Right lobe of liver (tissue), 6 donors: Measurements from ENCODE around the gene TMEM37. TPM values are rescaled to one million over a fixed set of nuclear protein-coding genes. Genes with fewer than 3 reads are reported as not detected.

Source experiments
- ATAC-seq, 4 donors: fragments of 200-7000 bp; cut with Tn5 transposase; one replicate each; pipeline ENCODE4 v1.9.1; 2020; ENCODE audit warnings: mild to moderate bottlenecking in 4 of 4, moderate library complexity in 4 of 4
- DNase-seq, 3 donors: peaks; one replicate each; pipeline ENCODE4 v3.0.0-alpha.2; 2020
- H3K27ac ChIP-seq, 3 donors: fragments of 200-600 bp; one replicate each; pipeline ENCODE4 v1.8.0; 2022
- H3K27me3 ChIP-seq, 2 donors: fragments of 200-600 bp; one replicate each; pipeline ENCODE4 v1.8.0; 2022
- H3K36me3 ChIP-seq, 4 donors: fragments of 200-600 bp; sonication (generic) in 1 of 4; one replicate each; pipeline versions ENCODE4 v1.5.1 to v1.8.0; 2017 to 2022; ENCODE audit warnings: control low read depth in 1 of 4
- H3K4me1 ChIP-seq, 4 donors: fragments of 200-600 bp; sonication (generic) in 1 of 4; one replicate each; pipeline versions ENCODE4 v1.5.1 to v1.8.0; 2017 to 2022; ENCODE audit warnings: control low read depth in 1 of 4
- H3K4me3 ChIP-seq, 3 donors: fragments of 200-600 bp; one replicate each; pipeline ENCODE4 v1.8.0; 2022
- H3K9me3 ChIP-seq, 4 donors: fragments of 200-600 bp; sonication (generic) in 1 of 4; one replicate each; pipeline versions ENCODE4 v1.5.1 to v1.8.0; 2017 to 2022; ENCODE audit warnings: control low read depth in 1 of 4
- CTCF ChIP-seq, 4 donors: fragments of 200-600 bp in 3 of 4; fragments of 450-650 bp in 1 of 4; IDR thresholded peaks; one replicate each; pipeline versions ENCODE4 v1.5.1 to v1.8.0; 2016 to 2022; ENCODE audit warnings: antibody characterized with exemption in 4 of 4, mild to moderate bottlenecking in 2 of 4
- POLR2A ChIP-seq: fragments of 450-650 bp; IDR thresholded peaks from one replicate; pipeline ENCODE4 v1.6.1; 2017; ENCODE audit warnings: antibody characterized with exemption, mild to moderate bottlenecking
- WGBS: methylation state at CpG from one replicate; pipeline ENCODE4 v1.1.6; 2018; ENCODE audit warnings: low coverage, low lambda C conversion rate; ENCODE audit not compliant: insufficient coverage; ENCODE audit errors: missing lambda C conversion rate; 5-methylcytosine and 5-hydroxymethylcytosine counted together
- intact Hi-C, 2 donors: fragments of 100-400 bp; cut with DNase I; formaldehyde crosslinking; loops; one replicate each; pipeline versions ENCODE4 v1.11.2 to v1.14.1; 2022
- total RNA-seq, 6 experiments: library from RNA; depleted of rRNA in 2 of 6; stranded (reverse); fragments of >200 nt in 2 of 6; fragmentation: NEBNext Ultra II Directional in 3 of 6; extraction: Animal tissue kit (Norgen Biotek cat#: 25700) in 3 of 6; gene quantifications; one replicate each; pipeline versions ENCODE4 v1.1.0 to v1.2.4, GENCODE V29; 2016 to 2023
- donor health status: DM: no; HTN: yes; CAD: no.
- donor health status: DM: no; HTN: no; CAD: no.
- donor health status: DM: no; HTN: no; CAD: no.
- donor health status: DM: no; HTN: yes; CAD: no.
- donor health status: DM: no; HTN: yes; CAD: no.

Gene TMEM37
- total RNA-seq, 6 experiments from 2014 or later, result 37.3 to 96.6 (median 73.5) TPM

- Histone ChIP-seq H3K4me1 (peaks cover 0 to 4% (median 0%) of the 10 kb centered on the region in 4 donors), H3K36me3 (no peaks in the 10 kb centered on the region), H3K27me3 (no peaks in the 10 kb centered on the region), H3K9me3 (no peaks in the 10 kb centered on the region), H3K4me3 (peak overlapping the region in 1 of 3 donors; percentile 4), H3K27ac (no peak overlapping the region)
- intact Hi-C loops, result loop anchor here (5.0 kb wide), 1 partner anchor 69 kb away; no protein-coding TSS in a partner anchor
- DNase-seq (peak; percentile 67 to 77 (median 72)), ATAC-seq (peak; percentile 93 to 97 (median 96))
- TF ChIP-seq CTCF (IDR thresholded peaks at IDR 0.05) (peak; percentile 95 to 98 (median 96)), POLR2A (no peak)
- 17% methylated on average over 18 of the region's 20 CpGs for WGBS
Measured at GRCh38 chr2:119476301-119477112, 44.9 kb downstream of the TMEM37 start.

- no peak for TF ChIP-seq POLR2A
- TF ChIP-seq CTCF (IDR thresholded peaks at IDR 0.05), result no peak
- H3K9me3 ChIP-seq, result no peaks in the 10 kb centered on the region
- ATAC-seq, result no peak
- no peaks in the 10 kb centered on the region for H3K36me3 ChIP-seq
- peak overlapping the region in 1 of 3 donors; percentile 4 for H3K4me3 ChIP-seq
- 70% methylated on average over 8 of the region's 9 CpGs for WGBS
- peaks cover 0 to 4% (median 0%) of the 10 kb centered on the region in 4 donors for H3K4me1 ChIP-seq
- no peak for DNase-seq
- no peaks in the 10 kb centered on the region for H3K27me3 ChIP-seq
- H3K27ac ChIP-seq, result no peak overlapping the region
- intact Hi-C loops, result loop anchor here (5.0 kb wide), 1 partner anchor 70 kb away; no protein-coding TSS in a partner anchor
Measured at GRCh38 chr2:119477113-119477505, 45.5 kb downstream of the TMEM37 start.

GRCh38 chr2:119478188-119478977 lies 46.7 kb downstream of the TMEM37 start:
- intact Hi-C loops, result loop anchor here (5.0 kb wide), 1 partner anchor 71 kb away; no protein-coding TSS in a partner anchor
- Histone ChIP-seq H3K4me3 (no peak overlapping the region), H3K27me3 (no peaks in the 10 kb centered on the region), H3K27ac (no peak overlapping the region), H3K36me3 (no peaks in the 10 kb centered on the region), H3K9me3 (no peaks in the 10 kb centered on the region), H3K4me1 (peaks cover 0 to 15% (median 0%) of the 10 kb centered on the region in 4 donors)
- ATAC-seq, result no peak
- no peak for DNase-seq
- TF ChIP-seq POLR2A (no peak), CTCF (IDR thresholded peaks at IDR 0.05) (no peak)
- WGBS, result 81% methylated on average over 9 of the region's 12 CpGs

GRCh38 chr2:119478978-119479295 lies 47.3 kb downstream of the TMEM37 start:
- Histone ChIP-seq H3K36me3 (no peaks in the 10 kb centered on the region), H3K27me3 (no peaks in the 10 kb centered on the region), H3K9me3 (no peaks in the 10 kb centered on the region), H3K4me3 (no peak overlapping the region), H3K27ac (no peak overlapping the region), H3K4me1 (peaks cover 0 to 15% (median 0%) of the 10 kb centered on the region in 4 donors)
- TF ChIP-seq CTCF (IDR thresholded peaks at IDR 0.05) (no peak), POLR2A (no peak)
- 86% methylated on average over 3 of the region's 3 CpGs for WGBS
- no peak for ATAC-seq
- intact Hi-C loops, result loop anchor here (5.0 kb wide), 1 partner anchor 72 kb away; no protein-coding TSS in a partner anchor
- no peak for DNase-seq
